HG03439 (cell line): Measurements from ENCODE around the gene OXNAD1.

ENCODE experiments used
- ATAC-seq: cut with Tn5 transposase; IDR thresholded peaks from one replicate; pipeline ENCODE4 v1.9.1; 2021; ENCODE audit warnings: mild to moderate bottlenecking, moderate library complexity; ENCODE audit not compliant: unreplicated experiment

OXNAD1 gene

DNA sequence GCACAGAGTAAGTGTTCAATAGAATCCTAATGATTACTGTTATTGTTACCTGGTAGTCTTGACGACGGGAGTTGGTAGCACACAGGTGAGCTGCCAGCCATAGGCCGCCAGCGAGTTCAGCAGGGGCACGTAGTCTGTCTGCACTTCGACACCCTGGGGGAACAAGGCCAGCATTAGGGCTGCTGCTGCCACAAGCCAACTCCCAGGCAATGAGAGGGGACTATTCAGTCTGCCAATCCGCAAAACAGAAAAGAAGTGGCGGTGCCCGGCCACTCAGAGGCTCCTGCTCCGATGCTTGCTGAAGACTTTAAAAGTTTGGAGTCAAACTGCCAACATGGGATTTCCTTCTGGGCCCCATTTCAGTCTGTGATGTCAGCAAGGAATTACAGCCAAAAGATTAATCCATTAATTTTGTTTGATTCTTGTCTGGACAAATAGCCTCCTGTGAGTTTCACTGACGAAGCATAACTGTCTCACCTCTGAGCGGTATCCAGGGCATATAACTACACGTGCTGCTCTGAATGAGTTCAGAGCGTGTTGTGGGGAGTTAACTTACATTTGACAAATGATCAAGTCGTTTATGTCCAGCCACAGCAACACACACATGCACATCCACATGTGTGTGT lies 61.8 kb downstream of the OXNAD1 start:
- no peak for ATAC-seq

DNA sequence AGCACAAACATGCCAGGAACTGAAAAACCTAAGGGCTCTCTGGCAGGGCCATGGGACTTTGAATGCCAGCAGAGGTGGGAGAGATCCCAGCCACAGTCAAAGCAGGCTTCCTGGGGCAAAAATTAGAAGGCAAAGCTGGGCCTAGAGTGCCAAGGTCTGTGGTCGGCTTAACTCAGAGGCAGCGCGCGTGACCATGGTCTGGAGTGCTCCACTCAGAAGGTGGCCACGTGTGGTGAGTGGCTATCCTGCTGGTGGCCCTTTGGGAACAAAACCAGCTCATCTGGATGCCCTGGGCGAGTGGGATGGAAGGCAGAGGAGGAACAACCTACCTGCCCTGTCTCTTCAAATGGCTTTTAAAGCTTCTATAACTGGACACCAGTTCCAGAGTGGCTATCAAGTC lies 63.1 kb downstream of the OXNAD1 start:
- no peak for ATAC-seq

DNA sequence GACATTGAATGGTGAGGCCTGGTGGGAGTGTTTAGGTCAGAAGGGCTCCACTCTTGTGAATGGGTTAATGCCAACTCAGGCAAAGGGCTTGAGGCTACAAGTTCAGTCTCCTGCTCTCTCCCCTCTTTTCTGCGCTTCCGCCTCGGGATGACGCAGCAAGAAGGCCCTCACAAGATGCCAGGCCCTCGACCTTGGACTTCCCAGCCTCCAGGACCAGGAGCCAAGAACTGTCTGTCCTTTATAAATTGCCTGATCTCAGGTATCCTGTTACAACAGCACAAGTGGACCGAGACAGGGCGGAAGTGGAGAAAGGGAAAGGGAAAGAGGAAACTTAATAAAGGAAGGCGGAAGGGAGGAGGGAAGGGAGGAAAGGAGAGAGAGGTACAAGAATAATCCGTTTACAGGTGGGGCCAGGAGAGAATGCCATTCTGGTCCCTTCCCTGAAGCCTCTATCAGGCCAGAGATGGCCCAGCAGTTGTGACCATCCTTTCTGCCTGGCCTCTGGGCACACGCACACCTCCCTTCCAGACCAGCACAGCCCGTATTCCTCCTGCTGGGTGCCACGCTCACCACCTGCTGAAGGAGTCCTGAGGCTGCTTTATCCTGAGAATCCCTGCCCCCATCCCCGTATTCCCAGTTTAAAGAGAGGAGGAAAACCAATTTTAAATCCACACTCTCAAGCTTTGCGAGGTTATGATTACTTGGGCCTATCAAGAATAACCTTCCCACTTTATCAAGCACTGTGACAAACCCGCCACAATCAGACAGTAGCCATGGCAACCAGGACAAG lies 64.2 kb downstream of the OXNAD1 start:
- ATAC-seq, result no peak

DNA sequence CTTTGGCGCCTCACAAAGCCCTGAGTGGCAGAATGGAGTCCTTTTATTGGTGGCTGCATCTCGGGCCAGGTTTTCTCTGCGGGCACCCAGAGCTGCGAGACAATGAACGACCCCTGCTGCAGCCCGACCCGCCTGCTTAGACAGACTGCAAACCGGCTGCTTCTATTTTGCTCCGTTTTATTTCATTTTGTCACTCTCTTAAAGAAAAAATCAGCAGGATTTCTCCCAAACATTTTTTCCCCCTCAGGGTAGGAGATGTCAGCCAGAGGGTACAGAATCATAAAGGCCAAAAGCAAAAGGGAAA lies 64.8 kb downstream of the OXNAD1 start:
- ATAC-seq, result no peak

DNA sequence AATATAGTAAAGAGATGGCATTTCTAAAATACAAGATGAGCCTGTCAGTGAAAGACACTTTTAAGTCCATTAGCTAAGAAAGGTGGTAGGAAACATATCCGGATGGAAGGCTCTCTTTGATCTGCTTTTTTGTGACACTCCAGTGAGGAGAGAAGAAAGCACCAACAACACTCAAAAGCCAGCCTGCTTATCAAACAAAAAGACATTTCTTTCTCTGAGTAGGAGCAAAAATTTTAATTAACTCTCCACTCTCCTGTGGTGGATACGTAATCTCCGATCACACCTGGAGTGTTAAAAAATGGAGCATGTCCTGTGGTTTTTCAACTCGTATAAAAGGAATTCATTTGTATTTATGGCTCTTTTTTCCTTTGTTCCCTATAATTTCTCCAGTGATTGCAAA lies 65.3 kb downstream of the OXNAD1 start:
- no peak for ATAC-seq

DNA sequence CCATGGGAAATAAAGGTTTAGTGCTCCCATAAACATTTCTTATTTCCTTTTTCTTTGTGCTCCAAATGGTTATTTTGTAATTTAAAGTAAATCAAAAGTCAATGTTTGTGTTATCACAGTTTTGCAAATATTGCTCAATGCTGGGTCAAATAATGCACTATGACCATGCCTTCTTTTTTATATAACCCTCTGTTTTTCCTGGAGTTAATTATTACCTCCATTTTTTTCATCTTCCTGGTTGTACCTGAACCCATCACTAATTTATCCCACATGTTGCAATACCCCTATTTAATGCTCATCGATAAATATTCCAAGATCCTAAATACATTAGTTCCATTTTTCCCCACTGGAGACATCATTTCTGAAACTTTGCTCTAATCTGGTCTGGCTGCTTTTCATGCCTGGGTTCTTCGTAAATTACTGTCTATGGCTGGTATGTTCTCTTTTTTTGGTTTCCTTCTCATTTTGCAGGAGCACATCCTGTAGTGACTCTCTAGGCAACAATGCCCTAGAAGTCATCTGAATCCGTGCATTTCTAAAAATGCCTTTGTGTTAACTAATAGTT lies 66.4 kb downstream of the OXNAD1 start:
- ATAC-seq, result no peak

DNA sequence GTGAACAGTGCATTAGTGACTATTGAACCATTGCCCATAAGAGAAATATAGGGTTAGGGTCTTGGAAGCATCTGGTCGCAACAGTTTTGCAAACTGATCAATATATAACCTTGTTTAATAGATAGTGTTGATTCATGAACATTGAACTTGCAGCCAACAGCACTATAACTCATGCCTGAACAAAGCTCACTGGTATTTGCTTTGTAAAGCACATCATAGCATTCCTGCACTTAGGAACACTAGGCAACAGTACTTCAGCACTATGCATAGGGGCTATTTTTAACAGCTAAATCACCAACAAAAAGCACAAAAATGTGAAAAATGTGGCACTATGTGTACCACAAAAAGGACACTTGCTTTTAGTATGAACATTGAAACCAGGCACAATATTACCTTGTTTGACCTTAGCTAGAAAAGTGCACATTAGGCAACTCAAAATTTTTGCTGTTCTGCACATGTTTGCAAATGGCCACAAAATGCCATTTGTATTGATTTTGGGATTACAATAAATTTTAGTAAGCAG lies 68.0 kb downstream of the OXNAD1 start:
- ATAC-seq, result no peak

DNA sequence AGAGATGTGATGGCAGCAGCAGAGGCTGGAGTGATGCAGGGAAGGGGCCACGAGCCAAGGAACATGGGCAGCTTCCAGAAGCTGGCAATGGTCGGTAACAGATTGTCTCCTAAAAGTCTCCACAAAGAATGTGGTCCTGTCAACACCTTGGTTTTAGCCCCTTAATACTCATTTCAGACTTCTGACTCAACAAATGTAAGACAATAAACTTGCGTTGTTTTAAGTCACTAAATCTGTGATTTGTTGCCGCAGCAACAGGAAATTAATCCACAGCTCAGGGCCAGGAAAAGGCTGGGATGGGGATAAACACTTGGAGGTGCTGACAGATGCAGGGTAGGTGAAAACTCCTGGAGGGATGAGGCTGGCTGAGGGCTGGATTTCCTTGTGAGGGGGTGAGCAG lies 69.9 kb downstream of the OXNAD1 start:
- no peak for ATAC-seq

DNA sequence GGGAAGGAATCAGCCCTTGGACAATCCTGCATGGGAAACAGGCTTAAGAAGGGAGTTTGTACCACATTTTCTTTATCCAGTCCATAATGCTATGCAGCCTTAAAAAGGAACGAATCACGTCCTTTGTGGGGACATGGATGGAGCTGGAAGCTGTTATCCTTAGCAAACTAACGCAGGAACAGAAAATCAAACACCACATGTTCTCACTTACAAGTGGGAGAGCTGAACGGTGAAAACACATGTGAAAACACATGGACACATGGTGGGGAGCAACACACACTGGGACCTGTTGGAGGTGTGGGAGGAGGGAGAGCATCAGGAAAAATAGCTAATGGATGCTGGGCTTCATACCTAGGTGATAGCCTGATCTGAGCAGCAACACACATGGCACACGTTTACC lies 70.3 kb downstream of the OXNAD1 start:
- no peak for ATAC-seq

DNA sequence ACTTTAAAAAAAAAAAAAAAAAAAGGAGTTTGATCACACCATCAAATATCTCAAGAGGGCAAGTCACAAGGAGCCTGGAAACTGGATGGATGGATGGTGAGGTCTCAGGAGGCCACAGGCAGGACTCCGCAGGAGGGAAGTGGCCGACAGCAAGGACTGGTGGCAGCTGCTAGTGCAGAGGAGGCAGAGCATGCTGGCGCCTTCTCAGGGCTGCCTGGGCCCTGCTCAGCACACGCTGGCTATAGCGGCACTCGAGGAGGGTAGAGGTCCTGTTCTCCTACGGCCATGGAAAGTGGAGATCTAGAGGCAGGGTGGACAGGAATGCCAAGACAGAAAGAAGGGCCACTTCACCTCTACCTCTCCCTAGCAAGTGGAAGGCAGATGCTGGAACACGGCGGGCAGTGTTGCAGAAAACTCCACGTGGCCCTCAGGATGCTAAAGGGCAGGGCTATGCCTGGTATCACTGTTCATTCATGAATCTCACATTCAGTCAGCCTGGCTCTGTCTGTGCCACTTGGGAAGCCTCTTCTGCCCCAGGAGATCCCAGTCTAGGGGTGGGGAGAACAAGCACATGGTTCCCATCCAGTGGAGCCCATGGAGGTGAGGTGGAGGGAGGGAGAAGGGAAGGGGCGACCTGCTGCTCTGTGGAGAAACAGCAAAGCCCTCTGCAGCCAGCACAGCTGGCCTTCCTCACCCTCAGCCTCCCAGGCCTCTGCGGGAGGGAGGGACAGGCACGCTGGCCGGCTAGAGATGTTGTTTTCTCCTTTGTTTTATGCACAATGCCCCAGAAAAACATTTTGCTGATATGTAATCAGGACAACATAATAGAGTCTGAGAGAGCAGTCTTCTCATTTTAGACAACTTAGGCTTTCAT lies 71.0 kb downstream of the OXNAD1 start:
- no peak for ATAC-seq

DNA sequence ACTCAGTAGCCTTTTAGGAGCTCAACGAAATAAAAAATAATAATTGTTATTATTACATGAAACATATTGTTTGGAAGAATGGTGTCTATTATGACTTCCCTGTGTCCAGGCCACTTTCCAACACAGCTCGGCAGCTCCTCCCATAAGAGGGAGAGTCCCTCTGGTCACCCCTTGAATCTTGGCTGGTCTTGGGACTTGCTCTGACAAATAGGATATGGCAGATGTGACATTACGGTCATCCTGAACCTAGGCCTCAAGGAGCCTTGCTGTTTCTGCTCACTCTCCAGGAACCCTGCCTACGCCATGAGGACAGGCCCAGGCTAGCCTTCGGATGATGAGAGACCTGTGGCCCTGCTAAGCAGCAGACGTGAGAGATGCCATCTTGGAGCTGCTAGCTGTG lies 71.8 kb downstream of the OXNAD1 start:
- ATAC-seq, result no peak

DNA sequence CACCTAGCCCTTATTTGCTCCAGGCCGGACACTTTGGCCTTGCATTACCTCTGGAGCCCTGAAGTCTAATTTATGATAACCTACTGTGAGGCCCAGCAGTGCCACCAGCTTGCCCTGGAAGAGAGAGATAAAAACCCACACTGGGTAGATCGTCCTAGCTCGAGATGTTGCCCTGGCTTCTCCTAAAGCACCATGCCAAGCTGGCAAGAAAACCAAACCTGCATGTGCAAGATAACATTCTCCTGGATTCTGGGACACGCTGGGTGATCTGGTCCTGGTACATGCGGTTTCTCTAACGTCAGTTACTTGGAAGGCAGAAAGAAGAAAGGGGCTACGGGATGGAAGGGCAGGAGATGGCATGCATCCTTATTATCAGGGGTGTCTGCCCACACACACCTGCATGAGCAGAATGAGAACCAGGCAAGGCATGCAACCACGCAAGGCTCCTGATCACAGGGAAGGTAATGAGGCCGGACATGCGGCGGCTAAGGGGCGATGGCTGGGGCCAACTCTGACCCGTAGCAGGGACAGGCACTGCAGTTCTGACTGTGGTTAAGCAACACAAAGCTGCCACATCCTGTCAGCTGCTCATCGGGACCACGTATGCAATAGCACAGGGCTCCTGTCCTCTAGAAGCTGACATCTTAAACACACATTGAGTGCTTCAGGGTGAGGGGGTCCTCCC lies 73.0 kb downstream of the OXNAD1 start:
- no peak for ATAC-seq

DNA sequence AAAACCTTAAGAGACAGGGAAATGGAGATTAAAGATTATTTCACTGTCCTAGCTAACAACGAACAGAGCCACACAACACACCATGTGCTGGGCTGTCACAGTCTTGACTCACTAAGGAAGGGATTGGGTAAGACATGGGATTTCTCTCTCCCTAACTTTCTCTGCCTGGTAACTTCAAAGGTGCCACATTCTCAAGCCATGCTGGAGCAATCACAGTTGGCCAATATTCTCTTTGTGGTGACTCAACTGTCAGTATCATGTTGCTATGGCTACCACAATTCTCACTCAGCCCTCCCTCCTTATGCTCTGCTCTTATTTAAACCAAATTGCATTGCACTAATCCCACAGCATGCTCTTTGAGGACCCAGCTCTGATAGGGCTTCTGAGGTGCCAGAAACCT lies 74.0 kb downstream of the OXNAD1 start:
- ATAC-seq, result no peak

DNA sequence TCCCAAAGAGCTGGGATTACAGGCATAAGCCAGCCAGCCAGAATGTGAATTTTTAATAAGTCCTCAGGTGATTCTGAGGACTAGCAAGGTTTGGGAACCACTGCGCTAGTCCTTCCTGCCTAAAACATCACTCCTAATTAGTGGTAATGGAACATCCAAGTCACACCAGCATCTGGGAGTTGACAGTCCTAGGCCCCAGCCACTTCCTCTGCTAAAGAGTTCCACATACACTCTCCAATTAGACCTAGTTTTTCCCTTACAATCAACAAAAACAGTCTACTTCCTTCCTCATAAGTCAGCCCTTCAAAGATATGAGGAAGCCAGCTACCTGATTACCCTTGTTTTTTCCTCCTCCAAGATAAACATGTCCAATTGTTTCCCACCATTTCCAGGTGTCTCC lies 78.1 kb downstream of the OXNAD1 start:
- no peak for ATAC-seq

DNA sequence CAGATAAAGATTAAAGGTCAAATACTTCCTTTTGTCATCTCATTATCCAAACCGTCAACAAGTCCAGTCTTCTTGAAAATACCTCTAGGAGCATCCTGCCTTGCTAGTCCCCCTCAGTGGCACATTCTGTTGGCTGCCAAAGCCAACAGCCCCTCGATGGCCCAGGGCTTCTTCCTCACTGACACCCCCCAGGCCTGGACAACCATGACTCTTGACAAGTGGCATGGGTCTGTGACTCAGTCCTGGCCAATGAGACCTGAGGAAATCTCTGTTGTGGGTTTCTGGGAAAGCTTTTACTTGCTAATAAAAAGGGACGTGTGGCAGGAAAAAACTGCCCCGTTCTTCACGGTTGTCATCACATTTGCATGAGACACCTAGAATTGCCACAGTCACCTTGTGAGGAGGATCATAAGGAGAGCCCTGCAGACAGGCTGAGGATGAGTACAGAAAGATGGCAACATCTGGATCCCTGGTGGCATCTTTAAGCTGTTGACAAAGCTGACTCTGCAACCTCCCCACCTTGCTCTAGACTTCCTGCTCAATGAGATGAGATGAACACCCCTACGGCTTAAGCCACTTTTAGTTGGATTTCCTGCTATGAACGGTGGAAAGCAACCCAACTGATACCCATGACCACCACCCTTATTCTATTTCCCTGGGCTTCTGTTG lies 81.5 kb downstream of the OXNAD1 start:
- no peak for ATAC-seq

DNA sequence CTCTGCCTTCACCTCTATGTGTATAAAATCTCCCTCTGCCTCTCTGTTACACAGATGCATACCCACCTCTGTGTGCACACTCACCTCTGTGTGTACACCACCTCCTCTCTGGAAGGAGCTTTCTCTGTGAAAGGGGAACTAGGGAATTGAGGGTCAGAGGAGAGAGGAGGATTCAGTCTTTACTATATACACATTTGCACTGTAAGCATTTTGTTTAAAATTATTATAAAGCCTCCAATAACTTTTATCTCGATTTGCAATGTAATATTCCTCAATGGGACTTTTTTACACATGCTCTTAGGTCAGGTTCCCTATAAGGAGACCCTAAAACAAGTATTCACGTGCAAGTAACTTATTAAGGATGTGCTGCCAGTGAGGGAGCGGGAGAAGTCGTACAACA lies 82.5 kb downstream of the OXNAD1 start:
- ATAC-seq, result no peak

DNA sequence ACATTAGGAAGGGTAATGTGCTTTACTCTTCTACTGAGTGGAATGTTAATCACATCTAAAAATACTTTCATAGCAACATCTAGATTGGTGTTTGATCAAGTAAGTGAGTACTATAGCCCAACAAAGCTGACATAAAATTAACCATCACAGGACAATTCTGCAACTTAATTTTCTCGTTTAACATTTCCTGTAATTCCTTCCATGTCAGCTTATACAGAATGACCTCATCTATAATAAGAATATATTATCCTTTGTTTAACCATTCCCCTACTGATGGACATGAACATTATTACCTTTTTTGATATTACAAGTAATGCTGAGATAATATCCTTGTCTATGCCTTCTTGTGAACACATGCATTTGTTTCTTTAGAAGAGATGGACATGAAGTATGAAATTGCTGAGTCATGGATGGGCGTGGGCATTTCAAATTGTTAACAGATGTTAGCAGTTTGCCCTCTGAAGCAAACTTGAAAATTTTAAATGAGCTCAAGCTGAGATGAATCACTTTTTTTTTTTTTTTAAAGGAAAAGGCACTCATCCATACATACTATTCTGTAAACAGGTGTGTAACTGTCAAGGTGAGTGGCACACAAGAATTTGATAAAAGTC lies 85.1 kb downstream of the OXNAD1 start:
- ATAC-seq, result no peak

DNA sequence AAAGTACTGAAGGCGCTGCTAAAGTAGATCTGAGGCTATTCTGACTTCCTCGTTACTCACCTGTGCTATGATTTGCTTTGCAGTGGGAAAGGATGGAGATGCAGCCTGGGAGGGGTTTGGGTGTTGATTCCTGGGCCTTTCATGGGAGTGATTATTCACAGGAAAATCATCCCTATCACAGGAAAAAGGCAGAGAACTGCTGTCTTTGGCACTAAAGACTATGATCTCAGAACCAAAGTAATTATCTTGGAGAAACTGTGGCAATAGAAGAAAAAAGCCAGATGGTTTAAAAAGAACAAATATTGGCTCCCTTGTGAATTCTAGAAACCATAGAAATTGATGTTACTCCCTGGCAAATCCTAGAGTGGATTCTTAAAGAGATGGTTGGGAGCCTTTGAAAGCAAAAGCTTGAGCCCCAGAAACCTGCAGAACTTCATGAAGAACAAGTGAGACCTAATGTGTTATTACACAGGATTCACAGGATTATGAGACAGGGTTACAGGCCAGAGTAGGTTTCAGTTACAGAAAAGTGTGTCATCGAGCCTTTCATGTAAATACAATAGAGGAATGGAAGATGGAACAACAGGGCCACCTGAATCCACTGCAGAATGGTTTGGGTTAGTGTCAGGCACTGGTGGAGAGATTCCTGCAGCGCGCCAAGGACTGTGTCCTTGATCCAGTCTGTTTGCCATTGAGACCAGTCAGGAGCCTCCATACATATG lies 85.7 kb downstream of the OXNAD1 start:
- no peak for ATAC-seq

DNA sequence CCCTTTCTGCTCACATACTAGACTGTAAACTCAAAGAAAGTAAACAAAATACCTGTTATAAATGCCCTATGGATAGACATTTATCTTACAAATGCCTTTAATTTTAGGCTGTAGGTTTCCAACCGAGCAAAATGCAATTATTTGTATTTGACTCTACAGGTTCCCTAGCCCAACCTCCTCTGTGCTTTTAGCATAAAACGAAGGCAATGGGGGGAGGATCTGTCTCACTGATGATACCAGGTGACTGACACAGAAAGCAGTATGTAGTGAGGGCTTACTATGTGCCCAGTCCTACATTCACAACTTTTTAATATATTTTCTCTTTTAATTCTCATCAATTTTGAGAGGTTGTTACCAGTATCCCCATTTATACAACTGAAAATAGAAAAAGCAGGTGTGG lies 87.4 kb downstream of the OXNAD1 start:
- ATAC-seq, result no peak
